ENCODE data around the gene TMEM247.

GRCh38 chr2:46498681-46499080, 19.3 kb downstream of the TMEM247 start:
- TF ChIP-seq CTCF (IDR thresholded peaks at IDR 0.05) (no peak), POLR2A (IDR thresholded peaks at IDR 0.05) (no peak)

Data from adrenal gland (tissue), 5 donors.